Ascending aorta (tissue), 2 donors: ENCODE measurements around the gene SLC25A52. TPM values are rescaled to one million over a fixed set of nuclear protein-coding genes. Genes with fewer than 3 reads are reported as not detected.

ENCODE experiments used
- DNase-seq, 2 donors: peaks; one replicate each; pipeline ENCODE4 v3.0.0-alpha.2; 2019; ENCODE audit warnings: low spot score in 2 of 2
- H3K27ac ChIP-seq, 2 donors: fragments of 200-600 bp; sonication (generic); one replicate each; pipeline ENCODE4 v1.5.1; 2016 to 2017; ENCODE audit warnings: mild to moderate bottlenecking in 1 of 2
- H3K27me3 ChIP-seq: fragments of 200-600 bp; sonication (generic); one replicate; pipeline ENCODE4 v1.5.1; 2017
- H3K36me3 ChIP-seq, 2 donors: fragments of 200-600 bp; sonication (generic); one replicate each; pipeline ENCODE4 v1.5.1; 2016
- H3K4me1 ChIP-seq, 2 donors: fragments of 200-600 bp; sonication (generic); one replicate each; pipeline ENCODE4 v1.5.1; 2016 to 2017; ENCODE audit warnings: mild to moderate bottlenecking in 1 of 2
- H3K4me3 ChIP-seq, 2 donors: fragments of 200-600 bp; sonication (generic); one replicate each; pipeline ENCODE4 v1.5.1; 2016 to 2017; ENCODE audit warnings: mild to moderate bottlenecking in 1 of 2
- H3K9me3 ChIP-seq, 2 donors: fragments of 200-600 bp; sonication (generic); one replicate each; pipeline ENCODE4 v1.5.1; 2016
- CTCF ChIP-seq, 3 experiments: fragments of 200-600 bp in 2 of 3; fragments of 450-650 bp in 1 of 3; sonication (generic) in 2 of 3; IDR thresholded peaks; one replicate each; pipeline ENCODE4 v1.5.1; 2016 to 2019; ENCODE audit warnings: antibody characterized with exemption in 3 of 3, mild to moderate bottlenecking in 1 of 3, moderate library complexity in 1 of 3
- intact Hi-C: fragments of 100-400 bp; cut with DNase I; formaldehyde crosslinking; loops from one replicate; pipeline ENCODE4 v1.15.1; 2023
- total RNA-seq: library from RNA; depleted of rRNA; stranded (reverse); fragments of >200 nt; gene quantifications from one replicate; pipeline ENCODE4 v1.1.0, GENCODE V29; 2016

Gene SLC25A52
- total RNA-seq, 1 donor from 2014 or later, result not detected

- Histone ChIP-seq H3K4me1 (peaks cover 0 to 10% of the 10 kb centered on the region in 2 donors), H3K36me3 (no peaks in the 10 kb centered on the region), H3K9me3 (no peaks in the 10 kb centered on the region), H3K27me3 (no peaks in the 10 kb centered on the region), H3K27ac (peak overlapping the region; percentile 77 to 85), H3K4me3 (peak overlapping the region; percentile 60 to 76)
- DNase-seq, result no peak
- intact Hi-C loops, result loop anchor here (2.0 to 5.0 kb wide), 3 partner anchors 39 to 234 kb away; partner anchors contain the start of gene B4GALT6
- no peak for TF ChIP-seq CTCF (IDR thresholded peaks at IDR 0.05)
These were observed 37.1 kb downstream of the SLC25A52 start for GRCh38 chr18:31723639-31723989.

GRCh38 chr18:31722369-31722957 lies 38.2 kb downstream of the SLC25A52 start:
- Histone ChIP-seq H3K4me3 (no peak overlapping the region), H3K27me3 (no peaks in the 10 kb centered on the region), H3K9me3 (no peaks in the 10 kb centered on the region), H3K4me1 (peaks cover 0 to 10% of the 10 kb centered on the region in 2 donors), H3K27ac (no peak overlapping the region), H3K36me3 (no peaks in the 10 kb centered on the region)
- peak; percentile 16 to 89 for DNase-seq
- intact Hi-C loops, result loop anchor here (2.0 to 5.0 kb wide), 3 partner anchors 38 to 235 kb away; partner anchors contain the start of gene B4GALT6
- peak; percentile 44 to 86 (median 79) for TF ChIP-seq CTCF (IDR thresholded peaks at IDR 0.05)

GRCh38 chr18:31721601-31722000 lies 39.1 kb downstream of the SLC25A52 start:
- no peak for TF ChIP-seq CTCF (IDR thresholded peaks at IDR 0.05)
- H3K27me3 ChIP-seq, result no peaks in the 10 kb centered on the region
- H3K36me3 ChIP-seq, result no peaks in the 10 kb centered on the region
- no peak overlapping the region for H3K27ac ChIP-seq
- no peaks in the 10 kb centered on the region for H3K9me3 ChIP-seq
- DNase-seq, result no peak
- peaks cover 0 to 10% of the 10 kb centered on the region in 2 donors for H3K4me1 ChIP-seq
- intact Hi-C loops, result loop anchor here (5.0 kb wide), 2 partner anchors 164 to 236 kb away; no protein-coding TSS in a partner anchor
- no peak overlapping the region for H3K4me3 ChIP-seq

GRCh38 chr18:31720867-31721266 lies 39.8 kb downstream of the SLC25A52 start:
- Histone ChIP-seq H3K27ac (no peak overlapping the region), H3K9me3 (no peaks in the 10 kb centered on the region), H3K27me3 (no peaks in the 10 kb centered on the region), H3K4me3 (no peak overlapping the region), H3K36me3 (no peaks in the 10 kb centered on the region), H3K4me1 (peaks cover 0 to 10% of the 10 kb centered on the region in 2 donors)
- no peak for DNase-seq
- no peak for TF ChIP-seq CTCF (IDR thresholded peaks at IDR 0.05)
- intact Hi-C loops, result loop anchor here (5.0 kb wide), 2 partner anchors 164 to 236 kb away; no protein-coding TSS in a partner anchor

- H3K9me3 ChIP-seq, result no peaks in the 10 kb centered on the region
- no peak for TF ChIP-seq CTCF (IDR thresholded peaks at IDR 0.05)
- H3K27me3 ChIP-seq, result no peaks in the 10 kb centered on the region
- no peak overlapping the region for H3K4me3 ChIP-seq
- H3K27ac ChIP-seq, result no peak overlapping the region
- DNase-seq, result no peak
- intact Hi-C loops, result loop anchor here (5.0 kb wide), 2 partner anchors 162 to 238 kb away; no protein-coding TSS in a partner anchor
- peaks cover 0 to 4% of the 10 kb centered on the region in 2 donors for H3K4me1 ChIP-seq
- no peaks in the 10 kb centered on the region for H3K36me3 ChIP-seq
These were observed 41.2 kb downstream of the SLC25A52 start for GRCh38 chr18:31719363-31720006.
